ENCODE data around the gene CPED1.

DNA sequence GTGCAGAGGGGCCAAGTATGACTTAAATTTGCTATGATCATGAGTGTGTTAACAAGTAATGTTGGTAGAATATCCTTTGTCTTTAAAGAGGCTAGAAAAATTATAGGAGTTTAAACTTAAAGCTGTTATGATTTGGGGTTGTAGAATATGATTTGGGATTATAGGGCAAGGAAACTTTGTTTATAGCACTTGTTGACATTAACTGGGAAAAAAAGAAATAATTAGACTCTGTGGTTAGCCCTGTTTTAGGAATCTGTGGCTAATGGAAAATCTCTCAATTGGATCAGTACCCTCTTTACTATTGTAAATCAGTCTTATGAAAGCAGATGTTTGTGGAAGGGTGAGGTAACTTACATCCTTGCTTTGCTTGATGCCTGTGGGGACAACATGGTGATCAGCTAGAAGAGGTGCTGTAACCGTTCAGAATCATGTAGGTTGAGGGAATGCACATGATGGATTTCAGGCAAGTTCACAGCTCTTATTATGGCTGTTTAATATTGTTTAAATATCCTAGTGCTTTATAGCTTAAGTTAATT is 26.8 kb upstream of the CPED1 start:
- TF ChIP-seq CTCF (conservative IDR thresholded peaks at IDR 0.05; ENCODE audit: low read depth, low read length) (no peak), EZH2 (IDR thresholded peaks at IDR 0.05; ENCODE audit: low read length, unreplicated experiment) (no peak)

Data from PC-3 (cell line).